GF-D8 (cell line): ENCODE data around the gene BRD2.

Experiments
- DNase-seq: peaks from one replicate; lab custom pipeline; 2025; lab: John Stamatoyannopoulos, UW

The BRD2 gene

GRCh38 chr6:32993363-32993973 is 25.1 kb downstream of the BRD2 start:
- DNase-seq: no peak

DNA sequence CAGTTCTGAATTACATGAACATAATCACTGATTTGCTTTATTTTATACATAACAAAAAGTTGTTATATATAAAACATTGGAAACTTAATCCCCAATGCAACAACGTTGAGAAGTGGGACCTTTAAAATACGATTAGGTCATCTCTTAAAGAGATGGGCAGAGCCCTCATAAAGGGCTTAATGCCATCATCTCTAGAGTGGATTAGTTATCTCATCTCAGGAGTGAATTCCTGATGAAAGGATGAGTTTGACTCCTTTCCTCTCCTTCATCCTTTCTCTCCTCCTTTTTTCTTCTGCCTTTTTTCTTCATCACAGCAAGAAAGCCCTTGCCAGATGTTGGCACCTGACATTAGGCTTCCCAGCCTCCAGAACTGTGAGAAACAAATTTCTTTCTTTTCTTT is 27.1 kb downstream of the BRD2 start:
- no peak for DNase-seq

DNA sequence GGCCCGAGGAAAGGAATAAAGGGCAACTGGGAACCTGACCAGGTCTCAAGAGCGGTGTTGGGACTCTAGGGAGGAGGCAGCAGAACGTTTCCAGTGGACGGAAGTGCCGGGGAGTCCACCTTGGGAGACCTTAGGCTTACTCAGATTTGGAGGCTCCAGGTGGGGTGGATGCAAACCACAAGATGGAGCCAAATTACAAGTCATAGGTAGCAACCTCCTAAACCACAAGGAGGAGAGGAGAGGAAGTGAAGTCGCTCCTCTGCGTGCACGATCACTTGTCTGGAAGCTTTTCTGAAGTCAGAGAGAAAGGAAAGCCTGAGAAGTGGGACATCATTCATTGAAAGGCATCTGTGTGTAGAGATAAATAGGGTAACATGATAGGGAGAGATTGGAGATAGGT is 31.7 kb downstream of the BRD2 start:
- no peak for DNase-seq

DNA sequence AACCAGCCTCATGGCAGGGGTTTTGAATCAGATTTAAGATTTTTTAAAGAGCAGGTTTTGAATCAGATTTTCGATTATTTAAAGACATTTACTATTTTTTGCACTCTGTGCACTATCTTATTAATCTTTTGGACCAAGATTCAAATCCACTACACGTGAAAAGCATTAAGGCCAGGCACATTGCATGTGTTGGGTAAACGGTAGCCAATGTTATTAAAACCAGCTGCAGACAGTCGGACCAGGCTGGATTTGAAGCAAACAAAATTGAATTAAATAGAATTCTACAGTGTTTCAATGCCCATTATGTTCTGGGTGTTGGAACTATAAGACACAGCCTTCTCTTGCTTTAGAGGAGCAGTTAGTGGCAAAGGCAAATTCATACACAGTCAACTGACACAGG is 33.3 kb downstream of the BRD2 start:
- no peak for DNase-seq

- DNase-seq: no peak
These were observed 36.5 kb downstream of the BRD2 start for GRCh38 chr6:33004940-33005339.

DNA sequence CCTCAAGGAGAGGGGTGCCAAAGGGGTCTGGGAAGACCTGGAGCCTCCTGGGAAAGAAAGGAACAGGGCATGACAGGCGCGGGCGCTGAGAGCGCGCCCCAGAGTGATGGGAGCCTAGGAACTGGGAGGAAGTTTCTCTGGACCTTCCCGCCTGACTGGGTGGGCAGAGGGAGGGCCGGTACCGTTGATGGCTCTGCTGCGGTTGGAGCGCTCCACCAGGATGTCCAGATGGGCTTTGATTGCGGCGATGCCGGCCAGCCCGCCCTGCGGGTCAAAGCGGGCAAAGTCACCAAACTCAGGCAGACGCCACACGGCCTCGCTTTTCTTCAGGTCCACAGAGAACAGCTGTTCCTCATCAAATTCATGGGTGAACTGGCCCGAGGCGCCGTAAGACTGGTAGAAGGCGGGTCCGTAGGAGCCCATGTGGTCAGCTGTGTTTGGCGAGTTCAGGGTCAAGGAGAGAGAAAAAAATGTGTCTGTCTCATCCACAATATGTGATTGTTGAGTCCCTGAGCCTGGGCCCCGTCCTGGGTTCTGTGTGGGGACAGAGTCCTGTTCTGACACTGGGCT is 39.5 kb downstream of the BRD2 start:
- DNase-seq: no peak

GRCh38 chr6:33008944-33009861 is 40.8 kb downstream of the BRD2 start, which contains the start of gene HLA-DOA:
Gene HLA-DOA, minus strand, starts transcription at chr6:33009591.
- no peak for DNase-seq

- no peak for DNase-seq
These were observed 42.0 kb downstream of the BRD2 start for GRCh38 chr6:33010356-33010755.

DNA sequence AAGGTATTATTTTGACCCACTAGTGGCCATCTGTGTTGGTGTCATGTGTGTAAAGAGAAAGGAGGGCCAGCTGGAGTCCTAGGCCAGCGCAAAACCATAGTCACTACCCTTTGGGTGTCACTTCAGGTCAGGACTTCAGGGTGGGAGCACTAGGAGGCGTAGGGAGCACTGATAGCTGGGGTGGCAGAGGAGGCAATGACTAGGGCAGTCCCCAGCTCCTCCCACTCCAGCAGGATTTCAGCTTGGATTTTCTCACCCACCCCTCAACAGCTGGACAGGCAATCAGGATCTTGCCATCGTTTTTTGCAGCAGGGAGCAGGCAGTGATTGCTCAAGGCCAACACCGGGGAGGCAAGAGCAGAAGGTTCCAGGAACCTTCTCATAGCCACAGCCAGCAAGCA is 45.2 kb downstream of the BRD2 start:
- no peak for DNase-seq

GRCh38 chr6:33014841-33015634 is 46.6 kb downstream of the BRD2 start:
- DNase-seq: peak; percentile 19

GRCh38 chr6:33015798-33016197 is 47.4 kb downstream of the BRD2 start:
- no peak for DNase-seq

- DNase-seq: no peak
These were observed 48.6 kb downstream of the BRD2 start for GRCh38 chr6:33017018-33017417.

DNA sequence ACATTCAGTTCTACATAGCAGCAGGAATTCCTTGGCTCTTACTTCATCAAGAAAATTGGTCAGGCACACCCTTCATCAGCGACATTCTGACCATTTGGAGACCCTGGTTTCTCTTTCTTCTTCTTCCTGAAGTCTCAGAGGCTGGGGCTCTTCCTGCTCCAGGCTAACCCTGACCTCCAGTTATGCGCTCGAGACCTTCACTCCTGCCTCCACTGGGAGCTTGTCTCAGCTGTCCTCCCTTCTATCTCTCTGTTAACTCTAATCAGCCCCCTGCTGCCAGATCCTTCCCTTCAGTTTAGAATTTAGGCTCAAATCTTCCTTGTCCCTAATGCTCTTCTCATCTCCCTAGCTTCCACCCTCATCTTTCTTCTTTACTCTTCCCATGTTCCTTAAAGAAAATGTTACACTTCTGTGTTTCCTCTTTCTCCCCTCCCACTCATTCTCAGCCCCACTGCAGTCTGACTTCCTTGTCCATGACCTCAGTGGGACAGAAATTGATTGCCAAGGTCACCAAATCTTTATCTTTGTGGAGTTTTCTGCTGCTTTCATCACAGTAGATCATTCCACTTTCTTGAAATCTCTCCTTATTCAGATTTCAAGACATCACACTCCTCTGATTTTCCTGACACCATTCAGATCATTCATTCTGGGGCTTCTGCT is 49.4 kb downstream of the BRD2 start:
- DNase-seq: no peak

DNA sequence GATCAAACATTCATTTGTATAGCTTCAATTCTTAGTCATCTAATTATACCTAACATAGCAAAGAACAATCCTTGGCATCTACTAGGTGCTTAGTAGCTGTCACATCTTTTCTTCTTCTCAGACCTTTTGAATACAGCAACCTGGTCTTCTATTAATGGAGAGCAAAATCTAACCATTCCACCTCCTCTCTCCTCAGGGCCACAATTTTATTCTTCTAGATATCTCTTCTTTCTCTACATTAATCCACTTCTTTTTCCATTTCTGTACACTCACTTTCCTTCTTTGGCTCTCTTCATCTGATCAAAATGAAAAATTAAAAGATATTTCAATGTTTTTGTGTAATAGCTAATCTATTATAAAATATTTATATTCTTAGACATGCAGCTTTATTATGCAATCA is 50.0 kb downstream of the BRD2 start:
- no peak for DNase-seq

DNA sequence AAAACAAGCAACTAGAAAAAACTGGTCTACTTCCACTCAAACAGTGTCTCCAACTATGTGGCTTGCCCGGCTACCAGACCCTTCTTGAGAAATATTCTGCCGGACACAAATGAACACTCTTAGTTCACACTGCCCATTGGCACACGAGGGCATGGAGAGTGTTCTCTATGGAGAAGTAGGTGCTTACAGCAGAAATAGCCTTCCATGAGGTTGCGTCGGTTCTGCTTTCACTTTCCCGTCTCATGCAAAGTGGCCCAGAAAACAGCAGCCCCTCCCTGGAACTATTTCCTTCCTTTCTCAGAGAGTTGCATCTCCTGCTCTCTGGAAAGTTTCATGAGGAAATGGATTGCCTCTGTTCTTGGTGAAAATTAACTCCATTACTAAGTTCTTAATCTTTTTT is 50.5 kb downstream of the BRD2 start:
- DNase-seq: peak; percentile 49

DNA sequence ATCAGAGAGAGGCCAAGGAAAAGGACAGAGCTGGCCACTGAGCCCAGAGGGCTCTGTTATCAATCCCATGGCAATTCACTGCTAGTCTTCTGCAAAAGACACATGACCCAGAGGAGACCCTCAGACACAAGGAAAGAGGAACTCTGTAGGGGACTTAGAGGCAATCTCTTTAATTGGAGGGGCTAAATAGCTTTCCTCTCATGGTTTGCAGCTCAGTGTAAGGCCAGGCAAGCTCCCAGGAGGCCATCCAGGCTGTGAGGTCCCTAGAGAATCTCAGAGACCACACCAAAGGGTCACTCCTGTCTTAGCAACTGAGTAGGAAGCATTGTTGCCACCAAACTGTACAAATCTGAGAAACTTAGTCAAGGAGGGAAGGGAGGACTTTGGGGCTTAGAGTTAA is 51.0 kb downstream of the BRD2 start:
- no peak for DNase-seq

GRCh38 chr6:33021917-33022316 is 53.5 kb downstream of the BRD2 start:
- no peak for DNase-seq

- no peak for DNase-seq
These were observed 55.1 kb downstream of the BRD2 start for GRCh38 chr6:33023536-33023935.

GRCh38 chr6:33024521-33024920 is 56.1 kb downstream of the BRD2 start:
- DNase-seq: no peak

DNA sequence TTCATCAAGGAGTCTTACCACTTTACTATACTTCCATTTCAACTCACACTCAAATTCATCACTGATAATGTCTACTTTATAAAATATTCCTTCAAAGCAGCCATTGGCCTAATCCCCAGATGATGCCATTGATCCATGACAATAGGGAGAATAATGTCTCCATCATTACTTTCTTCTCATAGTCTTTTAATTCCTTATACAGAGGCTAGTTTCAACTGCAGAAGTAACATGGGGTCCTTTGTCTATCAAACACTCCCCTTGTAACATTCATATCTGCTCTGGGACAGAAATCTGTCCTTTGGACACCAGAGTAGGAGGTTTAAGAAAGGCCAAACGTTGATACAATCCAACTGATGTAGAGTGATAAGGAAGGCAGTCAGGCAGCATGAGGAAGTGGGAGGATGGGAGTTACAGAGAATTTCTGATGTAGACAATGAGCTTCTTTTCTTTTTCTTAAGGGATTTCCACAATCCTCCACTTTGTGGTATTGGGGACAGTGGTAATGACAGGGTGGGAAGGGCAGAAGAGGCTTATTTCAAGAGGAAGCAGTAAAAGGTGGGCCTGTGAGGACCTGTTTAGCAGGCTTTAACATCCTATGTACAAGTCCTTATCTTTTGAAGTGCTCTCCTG is 59.9 kb downstream of the BRD2 start:
- no peak for DNase-seq
